HG02943 (cell line): ENCODE measurements around the gene USP17L24.
"Not testable (repeated sequence)": the region's sequence is repeated elsewhere in the genome, so short reads cannot be mapped to it uniquely, and the experiment has no call there.

Experiments used
- ATAC-seq: cut with Tn5 transposase; IDR thresholded peaks from one replicate; pipeline ENCODE4 v1.9.1; 2021; ENCODE audit warnings: mild to moderate bottlenecking, low read depth, moderate library complexity; ENCODE audit not compliant: unreplicated experiment

USP17L24 gene, protein sequence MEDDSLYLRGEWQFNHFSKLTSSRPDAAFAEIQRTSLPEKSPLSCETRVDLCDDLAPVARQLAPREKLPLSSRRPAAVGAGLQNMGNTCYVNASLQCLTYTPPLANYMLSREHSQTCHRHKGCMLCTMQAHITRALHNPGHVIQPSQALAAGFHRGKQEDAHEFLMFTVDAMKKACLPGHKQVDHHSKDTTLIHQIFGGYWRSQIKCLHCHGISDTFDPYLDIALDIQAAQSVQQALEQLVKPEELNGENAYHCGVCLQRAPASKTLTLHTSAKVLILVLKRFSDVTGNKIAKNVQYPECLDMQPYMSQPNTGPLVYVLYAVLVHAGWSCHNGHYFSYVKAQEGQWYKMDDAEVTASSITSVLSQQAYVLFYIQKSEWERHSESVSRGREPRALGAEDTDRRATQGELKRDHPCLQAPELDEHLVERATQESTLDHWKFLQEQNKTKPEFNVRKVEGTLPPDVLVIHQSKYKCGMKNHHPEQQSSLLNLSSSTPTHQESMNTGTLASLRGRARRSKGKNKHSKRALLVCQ

GRCh38 chr4:9324865-9325264 lies at the start of gene USP17L24:
TSS of gene USP17L24 (plus strand) at chr4:9325165. CDS start at chr4:9325165, 0 bp downstream.
- ATAC-seq = not testable (repeated sequence)

- ATAC-seq = not testable (repeated sequence)
These were observed 774 bp upstream of the USP17L24 start for GRCh38 chr4:9324191-9324590.

- ATAC-seq = not testable (repeated sequence)
These were observed 4.6 kb downstream of the USP17L24 start, which contains the start of gene USP17L25 for GRCh38 chr4:9329611-9330010. TSS of gene USP17L25 (plus strand) at chr4:9329911. CDS start at chr4:9329911, 0 bp downstream.

- not testable (repeated sequence) for ATAC-seq
These were observed 9.4 kb downstream of the USP17L24 start, which contains the start of gene USP17L26 for GRCh38 chr4:9334358-9334757. TSS of gene USP17L26 (plus strand) at chr4:9334658. CDS start at chr4:9334658, 0 bp downstream.

DNA sequence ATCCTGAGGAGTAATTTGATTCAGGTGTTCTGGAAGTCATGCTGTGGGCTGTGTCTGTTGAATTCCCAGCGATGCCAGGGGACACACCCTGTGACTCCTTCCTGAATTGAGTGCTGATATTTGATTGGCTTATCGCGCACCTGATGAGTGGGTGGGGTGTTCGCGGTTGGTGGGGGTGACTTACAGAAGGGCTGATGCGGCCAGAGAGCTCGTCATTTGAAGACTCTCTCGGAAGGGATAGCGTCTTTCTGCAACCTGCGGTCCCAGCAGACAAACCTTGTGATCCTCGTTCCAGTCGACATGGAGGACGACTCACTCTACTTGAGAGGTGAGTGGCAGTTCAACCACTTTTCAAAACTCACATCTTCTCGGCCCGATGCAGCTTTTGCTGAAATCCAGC lies 14.1 kb downstream of the USP17L24 start, which contains the start of gene USP17L5:
TSS of gene USP17L5 (plus strand) at position 301 of the 400 bp plus-strand sequence. CDS start at position 301, 0 bp downstream.
- ATAC-seq = not testable (repeated sequence)

DNA sequence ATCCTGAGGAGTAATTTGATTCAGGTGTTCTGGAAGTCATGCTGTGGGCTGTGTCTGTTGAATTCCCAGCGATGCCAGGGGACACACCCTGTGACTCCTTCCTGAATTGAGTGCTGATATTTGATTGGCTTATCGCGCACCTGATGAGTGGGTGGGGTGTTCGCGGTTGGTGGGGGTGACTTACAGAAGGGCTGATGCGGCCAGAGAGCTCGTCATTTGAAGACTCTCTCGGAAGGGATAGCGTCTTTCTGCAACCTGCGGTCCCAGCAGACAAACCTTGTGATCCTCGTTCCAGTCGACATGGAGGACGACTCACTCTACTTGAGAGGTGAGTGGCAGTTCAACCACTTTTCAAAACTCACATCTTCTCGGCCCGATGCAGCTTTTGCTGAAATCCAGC lies 18.9 kb downstream of the USP17L24 start, which contains the start of gene USP17L27:
TSS of gene USP17L27 (plus strand) at position 301 of the 400 bp plus-strand sequence. CDS start at position 301, 0 bp downstream.
- not testable (repeated sequence) for ATAC-seq

- ATAC-seq = not testable (repeated sequence)
These were observed 23.6 kb downstream of the USP17L24 start, which contains the start of gene USP17L28 for GRCh38 chr4:9348593-9348992. TSS of gene USP17L28 (plus strand) at chr4:9348893. CDS start at chr4:9348893, 0 bp downstream.

DNA sequence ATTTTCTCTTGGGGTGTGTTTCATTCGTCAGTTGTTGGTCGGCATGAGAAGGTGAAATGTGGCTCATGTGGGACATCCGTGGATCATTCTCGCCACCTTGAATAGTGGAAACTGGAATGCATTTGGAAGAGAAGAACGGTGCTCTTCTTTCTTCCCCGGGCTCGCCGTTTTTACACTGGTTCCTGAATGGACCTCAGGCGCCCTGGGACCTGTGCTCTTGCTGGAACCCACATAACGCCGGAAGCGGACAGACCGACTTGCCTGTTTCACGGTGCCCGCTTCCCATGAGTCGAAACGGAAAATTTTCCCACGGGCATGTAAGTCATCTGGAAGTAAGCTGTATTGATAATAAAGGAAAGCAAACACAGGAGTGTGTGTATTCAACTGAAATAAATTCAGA lies 25.9 kb downstream of the USP17L24 start:
- not testable (repeated sequence) for ATAC-seq

GRCh38 chr4:9353338-9353737 lies 28.4 kb downstream of the USP17L24 start, which contains the start of gene USP17L29:
TSS of gene USP17L29 (plus strand) at chr4:9353638. CDS start at chr4:9353638, 0 bp downstream.
- ATAC-seq = not testable (repeated sequence)

DNA sequence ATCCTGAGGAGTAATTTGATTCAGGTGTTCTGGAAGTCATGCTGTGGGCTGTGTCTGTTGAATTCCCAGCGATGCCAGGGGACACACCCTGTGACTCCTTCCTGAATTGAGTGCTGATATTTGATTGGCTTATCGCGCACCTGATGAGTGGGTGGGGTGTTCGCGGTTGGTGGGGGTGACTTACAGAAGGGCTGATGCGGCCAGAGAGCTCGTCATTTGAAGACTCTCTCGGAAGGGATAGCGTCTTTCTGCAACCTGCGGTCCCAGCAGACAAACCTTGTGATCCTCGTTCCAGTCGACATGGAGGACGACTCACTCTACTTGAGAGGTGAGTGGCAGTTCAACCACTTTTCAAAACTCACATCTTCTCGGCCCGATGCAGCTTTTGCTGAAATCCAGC lies 37.9 kb downstream of the USP17L24 start, which contains the start of gene USP17L30:
TSS of gene USP17L30 (plus strand) at position 301 of the 400 bp plus-strand sequence. CDS start at position 301, 0 bp downstream.
- ATAC-seq = not testable (repeated sequence)
